AG09309 (cell line): Measurements from ENCODE around the gene TCN1.
"Not testable (repeated sequence)": the region's sequence is repeated elsewhere in the genome, so short reads cannot be mapped to it uniquely, and the experiment has no call there.

ENCODE experiments used
- DNase-seq: peaks from one replicate; pipeline ENCODE4 v3.0.0-alpha.2; 2010; ENCODE audit warnings: low read depth
- H3K4me3 ChIP-seq: 2 replicates; pipeline ENCODE4 v1.5.1; 2011; ENCODE audit warnings: mild to moderate bottlenecking, low read depth, low read length, moderate library complexity; ENCODE audit not compliant: control insufficient read depth
- TF ChIP-seq, protein P1 (sequence below): IDR thresholded peaks from 2 replicates; pipeline ENCODE4 v1.5.1; 2011; ENCODE audit warnings: mild to moderate bottlenecking, low read depth, low read length, inconsistent platforms; ENCODE audit not compliant: insufficient read depth, control insufficient read depth; ENCODE audit errors: missing control alignments

The TCN1 gene

DNA sequence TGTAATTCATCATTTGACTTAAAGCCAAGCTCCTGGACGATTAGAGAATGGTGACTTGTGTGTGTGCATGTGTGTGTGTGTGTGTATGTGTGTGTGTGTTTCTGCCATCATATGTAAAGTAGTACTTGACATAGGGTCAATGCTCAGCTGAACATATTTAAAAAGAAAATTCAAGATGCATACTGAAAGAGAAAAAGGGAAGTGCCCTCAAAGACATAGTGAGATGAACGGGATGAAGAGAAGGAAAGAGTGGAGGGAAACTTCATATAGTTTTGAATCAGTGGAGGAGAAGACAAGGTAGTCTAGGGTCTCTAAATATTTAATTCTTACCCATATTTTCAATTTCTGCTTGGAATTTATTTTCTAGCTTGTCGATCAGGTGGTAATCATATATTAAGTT is 4.0 kb downstream of the TCN1 start:
- TF ChIP-seq, protein P1, sequence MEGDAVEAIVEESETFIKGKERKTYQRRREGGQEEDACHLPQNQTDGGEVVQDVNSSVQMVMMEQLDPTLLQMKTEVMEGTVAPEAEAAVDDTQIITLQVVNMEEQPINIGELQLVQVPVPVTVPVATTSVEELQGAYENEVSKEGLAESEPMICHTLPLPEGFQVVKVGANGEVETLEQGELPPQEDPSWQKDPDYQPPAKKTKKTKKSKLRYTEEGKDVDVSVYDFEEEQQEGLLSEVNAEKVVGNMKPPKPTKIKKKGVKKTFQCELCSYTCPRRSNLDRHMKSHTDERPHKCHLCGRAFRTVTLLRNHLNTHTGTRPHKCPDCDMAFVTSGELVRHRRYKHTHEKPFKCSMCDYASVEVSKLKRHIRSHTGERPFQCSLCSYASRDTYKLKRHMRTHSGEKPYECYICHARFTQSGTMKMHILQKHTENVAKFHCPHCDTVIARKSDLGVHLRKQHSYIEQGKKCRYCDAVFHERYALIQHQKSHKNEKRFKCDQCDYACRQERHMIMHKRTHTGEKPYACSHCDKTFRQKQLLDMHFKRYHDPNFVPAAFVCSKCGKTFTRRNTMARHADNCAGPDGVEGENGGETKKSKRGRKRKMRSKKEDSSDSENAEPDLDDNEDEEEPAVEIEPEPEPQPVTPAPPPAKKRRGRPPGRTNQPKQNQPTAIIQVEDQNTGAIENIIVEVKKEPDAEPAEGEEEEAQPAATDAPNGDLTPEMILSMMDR = no peak
- no peak for DNase-seq

DNA sequence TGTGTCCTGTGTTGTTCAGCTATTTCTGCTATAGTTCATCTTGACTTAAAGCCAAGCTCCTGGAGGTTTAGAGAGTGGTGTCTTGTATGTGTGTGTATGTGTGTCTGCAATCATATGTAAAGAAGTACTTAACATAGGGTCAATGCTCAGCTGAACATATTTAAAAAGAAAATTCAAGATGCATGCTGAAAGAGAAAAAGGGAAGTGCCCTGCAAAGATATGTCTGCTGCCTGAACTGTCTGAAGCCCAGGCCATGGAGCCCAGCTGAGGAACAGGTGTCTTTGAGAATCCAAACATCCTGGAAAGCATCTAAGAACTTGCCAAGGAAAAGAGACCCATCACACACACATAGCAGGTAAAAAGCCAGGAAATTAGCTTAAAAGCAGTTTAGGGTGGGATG is 6.6 kb downstream of the TCN1 start:
- TF ChIP-seq, protein P1 = no peak
- DNase-seq = no peak
- no peak overlapping the region for H3K4me3 ChIP-seq

More for the DNA sequence above, 4.0 kb downstream of the TCN1 start:
- no peak overlapping the region for H3K4me3 ChIP-seq

DNA sequence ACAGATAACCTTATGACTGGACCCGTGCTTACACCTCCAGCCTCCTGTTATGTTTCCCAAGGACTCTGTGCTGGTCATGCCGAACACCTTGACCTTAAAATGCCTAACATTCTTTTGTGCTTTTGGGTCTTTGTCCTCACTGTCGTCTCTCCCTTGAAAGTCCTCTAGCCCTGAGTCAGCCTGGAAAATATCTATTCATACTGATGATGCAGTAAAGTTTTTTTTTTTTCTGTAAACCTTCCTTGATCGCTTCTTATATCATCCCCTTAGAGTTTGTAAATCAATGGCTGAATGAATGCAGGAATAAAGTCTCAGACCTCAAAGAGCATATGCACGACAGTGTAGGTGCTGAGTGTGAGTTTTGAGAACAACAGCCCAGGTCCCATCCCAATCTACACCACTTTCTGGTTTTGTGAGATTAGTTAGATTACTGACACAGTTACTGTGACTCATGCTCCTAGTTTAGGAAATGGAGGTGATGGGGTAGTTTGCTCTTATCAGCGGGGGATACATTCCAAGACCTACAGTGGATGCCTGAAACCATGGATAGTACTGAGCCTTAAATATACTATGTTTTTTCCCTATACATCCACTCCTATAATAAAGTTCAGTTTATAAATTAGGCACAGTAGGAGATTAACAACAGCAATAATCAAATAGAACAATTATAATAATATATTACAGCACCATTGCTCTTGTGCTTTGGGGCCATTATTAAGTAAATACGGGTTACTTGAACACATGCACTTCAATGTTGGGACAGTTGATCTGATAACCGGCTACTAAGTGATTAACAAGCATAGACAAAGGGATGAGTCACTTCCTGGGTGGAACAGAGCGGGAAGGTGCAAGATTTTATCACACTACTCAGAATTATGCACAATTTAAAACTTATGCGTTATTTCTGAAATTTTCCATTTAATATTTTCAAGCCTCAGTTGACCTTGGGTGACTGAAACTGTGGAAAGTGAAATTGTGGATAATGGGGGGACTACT is 8.6 kb downstream of the TCN1 start:
- no peak overlapping the region for H3K4me3 ChIP-seq
- TF ChIP-seq, protein P1 = no peak
- no peak for DNase-seq

DNA sequence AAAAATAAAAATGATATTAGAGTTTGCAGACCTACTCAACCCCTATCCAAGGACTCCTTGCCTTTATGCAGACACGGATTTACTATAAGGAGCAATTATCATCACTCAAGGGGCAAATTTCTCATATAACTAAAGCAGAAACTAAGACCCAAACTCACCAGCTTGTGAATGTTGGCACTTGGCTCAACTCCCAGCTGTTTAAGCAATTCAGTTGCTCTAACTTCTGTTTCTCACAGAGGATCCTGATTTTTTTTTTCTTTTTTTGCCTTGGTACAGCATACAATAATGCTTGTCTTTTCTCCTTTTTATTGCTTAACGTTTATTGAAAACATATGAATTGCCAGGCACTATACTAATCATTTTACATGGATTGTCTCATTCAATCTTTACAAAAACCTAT is 11.4 kb downstream of the TCN1 start:
- TF ChIP-seq, protein P1 = no peak
- H3K4me3 ChIP-seq = no peak overlapping the region
- no peak for DNase-seq

DNA sequence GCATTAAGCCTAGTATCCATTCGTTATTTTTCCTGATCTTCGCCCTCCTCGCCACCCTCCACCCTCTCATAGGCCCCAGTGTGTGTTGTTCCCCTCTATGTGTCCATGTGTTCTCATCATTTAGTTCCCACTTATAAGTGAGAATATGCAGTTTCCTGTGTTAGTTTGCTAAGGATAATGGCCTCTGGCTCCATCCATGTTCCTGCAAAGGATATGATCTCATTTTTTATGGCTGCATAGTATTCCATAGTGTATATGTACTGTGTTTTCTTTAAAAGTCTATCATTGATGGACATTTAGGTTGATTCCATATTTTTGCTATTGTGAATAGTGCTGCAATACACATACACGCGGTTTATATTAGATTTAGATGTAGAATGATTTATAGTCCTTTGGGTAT is 14.9 kb downstream of the TCN1 start:
- not testable (repeated sequence) for H3K4me3 ChIP-seq, DNase-seq

DNA sequence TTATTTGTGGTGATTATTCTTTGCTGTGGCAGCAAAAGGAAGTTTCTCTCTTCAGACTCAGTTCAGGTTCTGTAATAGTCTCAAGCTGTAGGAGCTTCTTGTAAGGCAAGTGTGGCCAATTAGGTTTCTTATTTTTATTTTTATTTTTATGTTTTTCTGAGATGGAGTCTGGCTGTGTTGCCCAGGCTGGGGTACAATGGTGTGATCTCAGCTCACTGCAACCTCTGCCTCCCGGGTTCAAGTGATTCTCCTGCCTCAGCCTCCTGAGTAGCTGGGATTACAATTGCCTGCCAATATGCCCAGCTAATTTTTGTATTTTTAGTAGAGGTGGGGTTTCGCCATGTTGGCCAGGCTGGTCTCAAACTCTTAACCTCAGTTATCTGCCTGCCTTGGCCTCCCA is 16.7 kb downstream of the TCN1 start:
- H3K4me3 ChIP-seq, DNase-seq: not testable (repeated sequence)

DNA sequence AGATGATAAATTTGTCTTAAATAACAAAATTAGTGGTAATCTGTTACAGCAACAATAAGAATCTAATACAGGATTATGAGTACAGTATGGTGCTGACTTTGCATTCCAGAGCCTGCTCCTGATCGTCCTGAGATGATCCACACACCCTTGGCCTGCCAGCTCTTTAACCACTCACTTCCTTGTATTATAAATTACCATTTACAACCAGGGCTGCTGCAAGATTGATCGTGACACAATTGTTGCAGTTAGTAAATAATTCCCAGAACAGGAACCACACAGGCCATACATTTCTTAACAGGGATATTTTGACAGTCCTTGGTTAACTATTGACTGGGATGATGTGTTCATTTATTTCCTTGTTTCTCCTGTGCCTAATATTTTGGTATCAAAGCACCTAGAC is 17.2 kb downstream of the TCN1 start:
- TF ChIP-seq, protein P1 = no peak
- DNase-seq = no peak
- no peak overlapping the region for H3K4me3 ChIP-seq

DNA sequence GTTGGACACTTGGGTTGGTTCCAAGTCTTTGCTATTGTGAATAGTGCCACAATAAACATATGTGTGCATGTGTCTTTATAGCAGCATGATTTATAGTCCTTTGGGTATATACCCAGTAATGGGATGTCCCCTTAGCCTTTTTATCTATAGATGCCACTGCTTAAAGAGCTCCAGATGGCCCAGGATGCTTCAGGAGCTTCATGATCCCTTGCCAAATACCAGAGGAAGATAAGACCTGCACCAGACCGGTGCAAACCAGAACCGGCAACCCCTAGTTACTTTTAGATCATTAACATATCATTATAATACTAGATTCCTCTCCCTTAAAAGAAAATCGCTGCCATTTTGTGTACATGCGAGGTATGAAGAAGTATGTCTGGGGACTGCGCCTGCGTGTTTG is 17.8 kb downstream of the TCN1 start:
- H3K4me3 ChIP-seq, DNase-seq: not testable (repeated sequence)
